Heart left ventricle (tissue), 16 donors: Measurements from ENCODE around the gene RANBP3. TPM values are rescaled to one million over a fixed set of nuclear protein-coding genes. Genes with fewer than 3 reads are reported as not detected.
A peak's percentile ranks its signal among the peaks of the same experiment; 100 is the strongest.

ENCODE experiments used
- ATAC-seq, 4 donors: fragments of 200-7000 bp; cut with Tn5 transposase; one replicate each; pipeline ENCODE4 v1.9.1; 2020 to 2022; ENCODE audit warnings: moderate library complexity in 4 of 4, mild to moderate bottlenecking in 3 of 4, moderate number of reproducible peaks in 1 of 4
- DNase-seq, 5 donors: peaks; one replicate each; pipeline ENCODE4 v3.0.0-alpha.2; 2020
- H3K27ac ChIP-seq, 12 donors: fragments of 200-600 bp; sonication (generic) in 4 of 12; one replicate each; pipeline versions ENCODE4 v1.5.0 to v1.8.0; 2016 to 2022; ENCODE audit warnings: mild to moderate bottlenecking in 2 of 12
- H3K27me3 ChIP-seq, 9 donors: fragments of 200-600 bp; sonication (generic) in 2 of 9; one replicate each; pipeline versions ENCODE4 v1.5.1 to v1.8.0; 2016 to 2022; ENCODE audit warnings: mild to moderate bottlenecking in 3 of 9
- H3K36me3 ChIP-seq, 9 donors: fragments of 200-600 bp; sonication (generic) in 2 of 9; one replicate each; pipeline versions ENCODE4 v1.5.0 to v1.8.0; 2018 to 2022; ENCODE audit warnings: mild to moderate bottlenecking in 2 of 9
- H3K4me1 ChIP-seq, 12 donors: fragments of 200-600 bp; sonication (generic) in 4 of 12; one replicate each; pipeline versions ENCODE4 v1.5.0 to v1.8.0; 2016 to 2022; ENCODE audit warnings: mild to moderate bottlenecking in 3 of 12
- H3K4me3 ChIP-seq, 12 donors: fragments of 200-600 bp; sonication (generic) in 4 of 12; one replicate each; pipeline versions ENCODE4 v1.5.0 to v1.8.0; 2017 to 2022; ENCODE audit warnings: mild to moderate bottlenecking in 9 of 12, moderate library complexity in 4 of 12
- H3K9me3 ChIP-seq, 12 donors: fragments of 200-600 bp; sonication (generic) in 4 of 12; one replicate each; pipeline versions ENCODE4 v1.5.0 to v1.8.0; 2016 to 2022; ENCODE audit warnings: mild to moderate bottlenecking in 1 of 12
- CTCF ChIP-seq, 12 donors: fragments of 200-600 bp; sonication (generic) in 4 of 12; IDR thresholded peaks; one replicate each; pipeline versions ENCODE4 v1.5.0 to v1.8.0; 2018 to 2022; ENCODE audit warnings: antibody characterized with exemption in 12 of 12, mild to moderate bottlenecking in 5 of 12
- POLR2A ChIP-seq, 2 donors: fragments of 450-650 bp; IDR thresholded peaks; one replicate each; pipeline ENCODE4 v1.6.1; 2017; ENCODE audit warnings: antibody characterized with exemption in 2 of 2, mild to moderate bottlenecking in 2 of 2, moderate library complexity in 2 of 2
- WGBS, 4 donors: extraction: QIAGEN DNeasy Blood & Tissue Kit in 2 of 4; methylation state at CpG; one replicate each; pipeline versions ENCODE4 v1.1.5 to v1.1.7; 2013 to 2018; 5-methylcytosine and 5-hydroxymethylcytosine counted together
- intact Hi-C, 10 donors: fragments of 100-400 bp; cut with DNase I; formaldehyde crosslinking; loops; one replicate each; pipeline versions ENCODE4 v1.11.1 to v1.14.2; 2022
- polyA plus RNA-seq, 2 donors: library from polyadenylated mRNA; stranded (reverse); fragments of 200-250 nt; gene quantifications; one replicate each; pipeline ENCODE4 v1.2.3, GENCODE V29; 2013
- total RNA-seq, 9 donors: library from RNA; depleted of rRNA in 2 of 9; stranded (reverse); fragments of >200 nt in 2 of 9; fragmentation: NEBNext Ultra II Directional in 3 of 9; extraction: Animal tissue kit (Norgen Biotek cat#: 25700) in 3 of 9; gene quantifications; one replicate each; pipeline versions ENCODE4 v1.1.0 to v1.2.4, GENCODE V29; 2016 to 2023
- donor health status: ischemic (EF 13 %, LVEDD 7.1; RV severe dilation, severe dysfunction).
- donor health status: healthy with polysubstance abuse.
- donor health status: DM: no; HTN: yes; CAD: no.
- donor health status: DM: no; HTN: no; CAD: no.
- donor health status: ischemic (EF 25% LVEDD 6.9; RV normal size, moderate dysfunction).
- donor health status: ischemic (EF 25% LVEDD 5.7; RV mildly dilated, moderate dysfunction).
- donor health status: healthy.
- donor health status: DM: yes; HTN: yes; CAD: no.
- donor health status: ischemic (EF 35%, LVEDD 5.7; RV mildly dilated, moderate dysfunction).
- donor health status: nonischemic (EF 11% LVEDD 7.7; RV severe dilation, severe dysfunction).
- donor health status: DM: yes; HTN: yes; CAD: no.
- donor health status: PGD.
- donor health status: ischemic (EF 29% LVEDD 5.4; RV normal size, mild dysfunction).
- donor health status: nonischemic (EF 23%, LVEDD 6.1; RV moderate dilation, normal function).

RANBP3 gene
- total and polyA plus RNA-seq, 11 donors = 29.4 to 80.7 (median 58.0) TPM

GRCh38 chr19:5929625-5930024, 48.3 kb downstream of the RANBP3 start:
- Histone ChIP-seq H3K9me3 (no peaks in the 10 kb centered on the region), H3K36me3 (peaks cover 0 to 97% (median 82%) of the 10 kb centered on the region in 9 donors), H3K27me3 (no peaks in the 10 kb centered on the region), H3K27ac (no peak overlapping the region), H3K4me1 (peaks cover 5 to 42% (median 25%) of the 10 kb centered on the region in 12 donors), H3K4me3 (no peak overlapping the region)
- peak in 1 of 5 donors; percentile 51 for DNase-seq
- TF ChIP-seq CTCF (IDR thresholded peaks at IDR 0.05) (no peak), POLR2A (IDR thresholded peaks at IDR 0.05) (no peak)
- ATAC-seq = peak in 1 of 4 donors; percentile 2
- intact Hi-C loops = no loop called here
- WGBS, 4 donors = 75 to 83% (median 79%) methylated on average over 13 to 14 of the region's 14 CpGs

GRCh38 chr19:5929179-5929578, 48.8 kb downstream of the RANBP3 start:
- peaks cover 2 to 38% (median 22%) of the 10 kb centered on the region in 12 donors for H3K4me1 ChIP-seq
- H3K27ac ChIP-seq = no peak overlapping the region
- no peaks in the 10 kb centered on the region for H3K9me3 ChIP-seq
- ATAC-seq (no peak), DNase-seq (no peak)
- WGBS, 4 donors = 86 to 95% (median 90%) methylated on average over 12 to 13 of the region's 13 CpGs
- no peaks in the 10 kb centered on the region for H3K27me3 ChIP-seq
- peaks cover 0 to 98% (median 86%) of the 10 kb centered on the region in 9 donors for H3K36me3 ChIP-seq
- TF ChIP-seq POLR2A (IDR thresholded peaks at IDR 0.05) (no peak), CTCF (IDR thresholded peaks at IDR 0.05) (no peak)
- no peak overlapping the region for H3K4me3 ChIP-seq
- intact Hi-C loops = no loop called here

DNA sequence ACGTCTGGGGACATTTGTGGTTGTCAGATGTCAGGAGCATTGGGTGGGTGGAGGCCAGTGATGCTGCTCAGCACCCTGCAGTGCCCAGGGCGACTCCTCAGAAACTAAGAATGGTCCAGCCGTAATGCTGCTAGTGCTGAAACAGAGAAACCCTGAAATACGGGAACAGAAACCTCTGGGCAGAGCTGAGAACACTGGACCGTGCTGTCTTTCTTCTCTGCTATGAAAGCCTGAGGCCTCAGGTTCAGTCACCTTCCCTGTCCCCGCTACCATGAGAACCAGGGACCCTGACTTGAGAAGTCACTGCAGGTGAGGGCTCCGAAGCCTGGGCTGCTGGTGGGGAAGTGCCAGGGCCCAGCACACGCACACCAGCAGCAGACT, 50.5 kb downstream of the RANBP3 start:
- no peaks in the 10 kb centered on the region for H3K27me3 ChIP-seq
- WGBS, 4 donors = 82 to 89% (median 83%) methylated on average over 7 to 8 of the region's 8 CpGs
- peaks cover 2 to 27% (median 17%) of the 10 kb centered on the region in 12 donors for H3K4me1 ChIP-seq
- DNase-seq (no peak), ATAC-seq (no peak)
- peak overlapping the region; percentile 13 to 75 (median 55) for H3K27ac ChIP-seq
- intact Hi-C loops = no loop called here
- H3K4me3 ChIP-seq = no peak overlapping the region
- TF ChIP-seq CTCF (IDR thresholded peaks at IDR 0.05) (no peak), POLR2A (IDR thresholded peaks at IDR 0.05) (no peak)
- no peaks in the 10 kb centered on the region for H3K9me3 ChIP-seq
- H3K36me3 ChIP-seq = peaks cover 0 to 100% (median 95%) of the 10 kb centered on the region in 9 donors

GRCh38 chr19:5926641-5927440, 51.1 kb downstream of the RANBP3 start:
- Histone ChIP-seq H3K27me3 (no peaks in the 10 kb centered on the region), H3K36me3 (peaks cover 0 to 100% (median 95%) of the 10 kb centered on the region in 9 donors), H3K27ac (peak overlapping the region; percentile 46 to 75 (median 56)), H3K4me3 (peak overlapping the region in 1 of 12 donors; percentile 3), H3K4me1 (peaks cover 2 to 27% (median 17%) of the 10 kb centered on the region in 12 donors), H3K9me3 (no peaks in the 10 kb centered on the region)
- DNase-seq (peak in 4 of 5 donors; percentile 59 to 78 (median 70)), ATAC-seq (peak; percentile 78 to 86 (median 81))
- intact Hi-C loops = no loop called here
- 37 to 46% (median 40%) methylated on average over 13 to 14 of the region's 14 CpGs for WGBS, 4 donors
- TF ChIP-seq CTCF (IDR thresholded peaks at IDR 0.05) (no peak), POLR2A (IDR thresholded peaks at IDR 0.05) (no peak)
